RPMI7951 (cell line): ENCODE data around the gene TK2. TPM values are rescaled to one million over a fixed set of nuclear protein-coding genes. Genes with fewer than 3 reads are reported as not detected.
"Not testable (repeated sequence)": the region's sequence is repeated elsewhere in the genome, so short reads cannot be mapped to it uniquely, and the experiment has no call there.

Source experiments
- DNase-seq: peaks from one replicate; pipeline ENCODE4 v3.0.0-alpha.2; 2012; ENCODE audit warnings: low read depth
- total RNA-seq: library from RNA; depleted of rRNA; stranded (reverse); fragments of >200 nt; shearing (Covaris generic); gene quantifications from 2 replicates; pipeline ENCODE4 v1.2.3, GENCODE V29; 2014; rRNA removed

Gene TK2
- 43.4 and 52.4 TPM in 2 replicates for total RNA-seq

GRCh38 chr16:66549284-66550131 lies at the start of gene TK2:
TSS of gene TK2 (minus strand) at chr16:66550122. CDS start at chr16:66550061, 61 bp downstream.
- no peak for DNase-seq

- no peak for DNase-seq
These were observed 48.2 kb upstream of the TK2 start for GRCh38 chr16:66598111-66598510.

- no peak for DNase-seq
These were observed 47.3 kb upstream of the TK2 start for GRCh38 chr16:66596986-66597848.

- not testable (repeated sequence) for DNase-seq
These were observed 46.6 kb upstream of the TK2 start for GRCh38 chr16:66596559-66596958.

DNA sequence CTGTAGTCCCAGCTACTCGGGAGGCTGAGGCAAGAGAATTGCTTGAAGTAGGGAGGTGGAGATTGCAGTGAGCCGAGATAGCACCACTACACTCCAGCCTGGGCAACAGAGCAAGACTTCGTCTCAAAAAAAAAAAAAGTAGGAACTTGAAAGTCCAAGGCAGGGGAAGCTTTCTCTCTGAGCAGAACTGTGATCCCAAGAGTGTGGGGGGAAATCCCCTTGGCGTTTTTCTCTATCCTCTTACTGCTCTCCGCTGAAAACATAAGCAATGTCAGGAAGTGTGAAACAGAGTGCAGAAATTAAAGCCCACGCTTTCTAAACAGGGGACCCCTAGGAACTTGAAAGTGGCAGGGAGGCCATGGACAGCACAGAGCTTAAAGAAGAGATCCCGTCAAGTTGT lies 44.8 kb upstream of the TK2 start:
- DNase-seq, result no peak

- no peak for DNase-seq
These were observed 42.9 kb upstream of the TK2 start for GRCh38 chr16:66592814-66593213.

DNA sequence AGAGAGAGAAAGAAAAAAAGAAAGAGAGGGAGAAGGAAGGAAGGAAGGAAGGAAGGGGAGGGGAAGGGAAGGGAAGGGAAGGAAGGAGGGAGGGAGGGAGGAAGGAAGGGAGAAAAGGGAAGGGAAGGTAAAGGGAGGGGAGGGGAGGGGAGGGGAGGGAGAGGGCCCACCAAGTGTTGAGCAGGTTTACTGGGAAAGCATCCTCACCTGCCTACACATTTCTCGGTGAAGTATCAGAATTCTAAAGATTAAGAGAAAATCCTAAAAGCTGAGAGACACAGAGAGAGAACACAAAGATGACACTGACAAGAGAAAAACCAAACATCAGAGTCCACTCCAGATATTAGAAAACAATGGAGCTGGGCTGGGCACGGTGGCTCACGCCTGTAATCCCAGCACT lies 42.3 kb upstream of the TK2 start:
- no peak for DNase-seq

DNA sequence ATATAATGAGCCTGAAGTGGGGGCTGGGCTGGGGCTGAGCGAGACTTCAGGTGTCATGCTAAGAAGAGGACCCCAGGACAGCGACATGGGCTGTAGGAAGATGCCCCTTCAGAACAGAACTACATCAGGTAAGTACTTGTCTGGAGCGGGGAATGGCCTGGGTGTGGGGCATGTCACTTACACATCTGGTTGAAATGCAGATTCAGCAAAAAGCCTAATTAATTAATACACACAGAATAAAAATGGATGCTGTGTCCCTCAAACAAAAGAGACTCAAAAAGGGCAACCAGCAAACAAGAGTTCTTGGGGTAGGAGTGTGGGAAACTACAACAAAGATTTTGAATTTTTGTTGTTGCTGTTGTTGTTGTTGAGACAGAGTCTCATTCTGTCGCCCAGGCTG lies 41.1 kb upstream of the TK2 start:
- DNase-seq, result no peak

GRCh38 chr16:66590322-66590721 lies 40.4 kb upstream of the TK2 start:
- DNase-seq, result no peak

DNA sequence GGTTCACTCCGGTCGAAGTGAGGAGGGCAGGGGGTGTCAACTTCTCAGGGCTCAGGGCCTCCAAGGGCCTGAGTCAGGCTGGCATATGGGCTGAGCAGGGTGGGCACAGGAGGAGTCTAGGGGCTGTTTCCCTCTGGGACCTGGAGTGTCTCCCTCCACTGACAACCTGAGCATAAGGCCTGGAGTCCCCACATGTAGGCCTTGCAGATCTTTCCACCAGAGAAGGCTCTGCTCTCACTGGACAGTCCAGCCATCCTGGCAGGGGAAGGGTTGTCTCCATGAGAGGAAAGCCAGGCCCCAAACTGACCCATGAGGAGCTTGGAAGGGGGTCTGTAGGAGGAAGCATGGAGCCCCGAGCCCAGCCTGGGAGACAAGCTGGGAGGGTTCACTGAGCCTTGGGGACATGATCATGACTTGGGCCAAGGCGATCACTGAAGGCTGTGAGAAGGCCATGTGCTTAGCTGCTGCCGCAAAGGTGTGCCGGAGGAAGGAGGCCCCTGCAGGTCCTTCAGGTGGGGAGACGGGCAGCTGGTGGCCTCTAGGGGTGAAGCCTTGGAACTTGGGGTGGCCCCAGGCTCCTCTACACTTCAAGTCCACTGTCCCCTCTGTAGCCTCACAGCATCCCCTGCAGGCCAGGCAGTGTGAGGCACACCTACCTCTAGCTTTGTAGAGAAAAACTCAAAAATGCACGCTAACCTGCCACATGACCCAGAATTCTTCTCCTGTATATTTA lies 39.2 kb upstream of the TK2 start:
- DNase-seq, result peak; percentile 35

DNA sequence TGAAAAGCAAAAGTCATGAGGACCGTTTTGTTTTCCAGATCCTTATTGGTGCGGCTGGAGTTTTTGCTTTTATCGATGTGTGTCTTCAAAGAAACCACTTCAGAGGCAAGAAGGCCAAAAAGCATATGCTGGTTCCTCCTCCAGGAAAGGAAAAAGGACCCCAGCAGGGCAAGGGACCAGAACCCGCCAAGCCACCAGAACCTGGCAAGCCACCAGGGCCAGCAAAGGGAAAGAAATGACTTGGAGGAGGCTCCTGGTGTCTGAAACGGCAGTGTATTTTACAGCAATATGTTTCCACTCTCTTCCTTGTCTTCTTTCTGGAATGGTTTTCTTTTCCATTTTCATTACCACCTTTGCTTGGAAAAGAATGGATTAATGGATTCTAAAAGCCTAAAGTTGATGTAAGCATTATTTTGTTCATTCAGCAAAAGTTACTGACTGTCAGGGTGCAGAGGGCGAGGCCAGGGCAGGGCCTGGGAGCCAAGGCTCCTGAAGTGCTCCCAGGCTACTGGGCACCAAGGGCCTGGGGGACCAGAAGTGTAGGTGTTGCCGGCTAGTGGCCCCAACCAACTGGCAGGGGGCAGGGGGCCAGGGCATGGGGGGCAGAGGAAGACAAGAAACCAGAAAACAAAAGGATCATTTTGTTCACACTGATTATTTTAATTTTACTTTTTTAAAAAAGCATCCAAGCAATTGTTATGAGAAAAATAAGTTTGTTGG lies 38.1 kb upstream of the TK2 start:
- peak; percentile 17 for DNase-seq

- DNase-seq, result no peak
These were observed 35.7 kb upstream of the TK2 start for GRCh38 chr16:66585481-66586239.

GRCh38 chr16:66581246-66581952 lies 31.5 kb upstream of the TK2 start:
- DNase-seq, result no peak

GRCh38 chr16:66580605-66581209 lies 30.8 kb upstream of the TK2 start:
- DNase-seq, result peak; percentile 56

DNA sequence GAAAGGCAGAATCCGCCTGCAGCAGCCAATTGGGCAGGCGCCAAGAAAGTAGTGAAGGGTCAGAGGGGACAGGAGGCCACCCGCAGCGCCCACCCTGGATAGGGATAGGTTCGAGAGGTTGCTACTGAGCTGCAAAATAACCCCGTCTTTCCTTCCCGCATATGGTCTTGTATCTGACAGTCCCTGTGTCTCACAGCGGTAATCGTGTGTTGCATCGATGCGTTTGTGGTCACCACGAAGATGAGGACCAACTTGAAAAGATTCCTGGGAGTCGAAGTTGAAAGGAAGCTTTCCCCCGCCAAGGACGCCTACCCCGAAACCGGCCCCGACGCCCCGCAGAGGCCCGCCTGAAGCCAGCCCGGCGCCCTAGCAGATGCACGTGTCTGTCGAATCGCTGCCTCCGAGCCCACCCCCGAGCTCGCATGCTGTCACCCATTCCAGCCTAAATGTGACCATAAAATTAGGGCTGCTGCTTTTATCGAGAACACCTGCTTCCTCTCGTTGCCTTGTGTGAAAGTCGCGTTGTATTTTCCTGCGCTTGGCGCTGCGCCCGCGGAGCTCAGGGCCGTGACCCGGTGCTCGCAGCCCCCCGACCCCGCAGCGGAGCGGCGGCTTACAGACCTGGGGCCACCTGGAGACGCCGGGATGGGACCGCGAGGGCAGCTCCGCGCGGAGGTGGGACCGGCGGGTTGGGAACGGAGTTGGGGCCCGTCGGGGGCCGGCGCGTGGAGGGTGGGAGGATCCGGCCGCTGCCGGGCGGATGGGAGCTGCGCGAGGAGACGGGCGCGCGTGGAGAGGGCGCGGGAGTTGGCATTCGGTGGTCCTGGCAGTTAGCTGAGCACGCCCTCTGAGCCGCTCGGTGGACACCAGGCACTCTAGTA lies 29.0 kb upstream of the TK2 start, which contains the start of gene CMTM2:
TSS of gene CMTM2 (plus strand) at position 813 of the 881 bp plus-strand sequence. CDS start 145 bp downstream, outside the sequence.
- no peak for DNase-seq

- no peak for DNase-seq
These were observed 26.4 kb upstream of the TK2 start for GRCh38 chr16:66576296-66576695.

GRCh38 chr16:66575060-66575459 lies 25.1 kb upstream of the TK2 start:
- DNase-seq, result no peak

DNA sequence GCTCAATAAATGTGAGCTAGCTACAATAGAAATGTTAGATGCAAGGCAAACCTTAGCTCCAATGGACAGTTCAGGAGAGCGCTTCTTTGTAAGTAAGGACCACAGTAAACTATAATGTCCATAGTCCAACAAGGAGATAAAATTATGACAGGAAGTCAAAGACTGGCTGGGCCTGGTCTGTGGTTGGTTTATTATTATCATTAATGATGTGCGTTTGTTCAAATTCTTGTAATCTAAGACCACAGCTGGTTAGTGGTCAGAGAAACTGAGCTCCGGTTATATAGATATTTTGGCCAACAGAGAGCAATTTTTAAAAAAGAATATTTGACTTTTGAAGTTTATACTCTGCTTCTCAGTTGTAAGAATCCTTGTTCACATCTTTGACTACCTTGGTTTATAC lies 24.6 kb upstream of the TK2 start:
- no peak for DNase-seq
